ENCODE measurements around the gene PLIN5.
"Not testable (repeated sequence)": the region's sequence is repeated elsewhere in the genome, so short reads cannot be mapped to it uniquely, and the experiment has no call there.

Gene PLIN5

DNA sequence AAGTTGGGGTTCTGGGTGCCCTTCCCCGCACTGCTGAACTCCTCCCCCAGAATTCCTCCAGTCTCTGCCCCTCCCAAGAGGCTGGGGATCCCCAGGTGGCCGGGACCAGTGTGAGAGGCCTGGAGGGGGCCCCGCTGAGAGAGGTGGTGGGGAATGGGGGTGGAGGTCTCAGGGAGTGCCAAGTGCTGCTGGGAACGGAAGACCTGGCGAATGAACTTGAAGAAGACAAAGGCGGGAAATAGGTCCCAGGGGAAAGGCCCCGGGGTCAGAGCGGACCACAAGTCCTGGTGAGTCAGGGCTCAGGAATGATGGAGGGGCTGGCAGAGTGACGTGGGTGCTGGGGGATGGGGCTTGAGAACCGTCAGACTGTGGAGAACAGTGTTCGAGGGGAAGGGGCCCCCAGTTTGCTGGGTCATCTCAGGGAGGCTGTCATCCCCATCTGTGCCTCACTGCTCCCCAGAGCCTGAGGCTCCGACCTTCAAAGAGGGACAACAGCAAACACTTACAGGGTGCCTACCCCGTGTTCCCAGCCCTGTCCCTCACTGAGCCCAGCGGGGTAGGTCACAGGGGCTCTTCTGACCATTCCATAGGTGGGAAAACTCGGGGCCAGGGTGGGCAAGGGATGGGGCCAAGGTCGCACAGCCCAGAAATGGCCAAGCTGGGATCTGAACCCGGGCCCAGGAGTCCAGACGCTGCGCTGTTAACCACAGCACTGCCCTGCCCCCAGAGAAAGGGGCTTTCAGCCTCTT, 40.4 kb upstream of the PLIN5 start:
- Mint-ChIP-seq H3K27ac (no peak overlapping the region), H3K4me1 (ENCODE audit: low read depth) (no peaks in the 10 kb centered on the region), H3K9me3 (ENCODE audit: low read depth) (no peaks in the 10 kb centered on the region), H3K36me3 (no peaks in the 10 kb centered on the region), H3K4me3 (no peak overlapping the region), H3K27me3 (peaks cover 21% of the 10 kb centered on the region)

DNA sequence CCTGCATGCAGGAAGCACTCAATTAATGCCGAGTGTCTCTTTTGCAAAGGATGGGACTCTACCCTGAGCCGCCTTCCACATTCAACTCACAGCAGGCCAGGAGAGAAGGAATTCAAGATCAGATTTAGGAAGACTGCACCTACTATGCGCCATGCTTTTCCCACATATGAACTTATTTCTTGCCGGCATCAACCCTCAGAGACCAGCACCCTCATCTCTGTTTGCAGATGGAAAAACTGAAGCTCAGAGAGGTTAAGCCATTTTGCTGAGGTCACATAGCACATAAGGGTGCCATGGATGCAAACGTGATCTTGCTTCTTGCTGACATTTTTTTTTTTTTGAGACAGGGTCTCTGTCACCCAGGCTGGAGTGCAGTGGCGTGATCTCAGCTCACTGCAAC, 38.7 kb upstream of the PLIN5 start:
- no peaks in the 10 kb centered on the region for H3K9me3 Mint-ChIP-seq (ENCODE audit: low read depth)
- H3K27ac Mint-ChIP-seq, result no peak overlapping the region
- H3K36me3 Mint-ChIP-seq, result no peaks in the 10 kb centered on the region
- H3K4me1 Mint-ChIP-seq (ENCODE audit: low read depth), result no peaks in the 10 kb centered on the region
- H3K27me3 Mint-ChIP-seq, result peaks cover 14% of the 10 kb centered on the region
- H3K4me3 Mint-ChIP-seq, result no peak overlapping the region

DNA sequence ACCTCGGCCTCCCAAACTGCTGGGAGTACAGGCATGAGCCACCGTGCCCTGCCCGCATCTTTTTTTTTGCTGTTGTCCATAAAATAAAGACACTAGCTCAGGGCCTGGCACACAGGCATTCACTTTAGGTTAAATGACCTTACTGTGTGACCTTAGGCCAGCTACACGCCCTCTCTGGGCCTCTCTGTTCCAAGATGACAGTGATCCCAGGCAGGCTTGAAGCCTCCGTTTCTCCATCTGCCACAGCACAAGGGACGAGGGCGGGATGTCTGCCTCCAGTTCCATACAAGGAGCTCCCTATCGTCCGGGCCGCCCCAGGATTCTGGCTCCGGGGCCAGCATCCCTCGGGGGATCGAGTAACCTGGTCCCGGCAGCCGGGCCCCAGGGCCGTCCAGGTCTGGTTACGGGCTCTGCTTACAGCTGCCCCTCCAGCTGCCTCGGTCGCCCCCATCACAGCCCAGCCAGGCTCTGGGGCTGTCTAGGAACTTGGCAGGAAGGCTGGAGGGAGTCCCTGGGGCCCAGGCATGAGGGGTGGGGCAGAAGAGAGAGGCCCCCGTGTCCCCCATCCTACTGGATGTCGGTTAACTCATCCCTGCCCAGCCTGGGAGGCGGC, 36.4 kb upstream of the PLIN5 start:
- no peaks in the 10 kb centered on the region for H3K36me3 Mint-ChIP-seq
- no peaks in the 10 kb centered on the region for H3K9me3 Mint-ChIP-seq (ENCODE audit: low read depth)
- no peaks in the 10 kb centered on the region for H3K4me1 Mint-ChIP-seq (ENCODE audit: low read depth)
- H3K27me3 Mint-ChIP-seq, result peaks cover 6% of the 10 kb centered on the region
- no peak overlapping the region for H3K4me3 Mint-ChIP-seq
- no peak overlapping the region for H3K27ac Mint-ChIP-seq

DNA sequence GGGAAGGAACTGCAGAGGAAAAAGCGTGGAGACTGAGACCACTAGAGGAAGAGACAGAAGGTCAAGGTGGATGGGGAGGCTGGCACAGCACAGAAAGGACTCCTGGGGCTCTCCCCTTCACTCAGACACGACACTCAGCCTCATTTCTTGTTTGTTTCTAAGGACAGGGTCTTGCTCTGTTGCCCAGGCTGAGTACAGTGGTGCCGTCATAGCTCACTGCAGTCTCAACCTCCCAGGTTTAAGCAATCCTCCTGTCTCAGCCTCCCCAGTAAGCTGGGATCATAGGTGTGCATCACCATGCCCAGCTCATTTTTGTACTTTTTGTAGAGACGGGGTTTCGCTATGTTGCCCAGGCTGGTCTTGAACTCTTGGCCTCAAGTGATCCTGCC, 35.9 kb upstream of the PLIN5 start:
- no peaks in the 10 kb centered on the region for H3K9me3 Mint-ChIP-seq (ENCODE audit: low read depth)
- H3K27me3 Mint-ChIP-seq, result peaks cover under 1% of the 10 kb centered on the region
- H3K4me1 Mint-ChIP-seq (ENCODE audit: low read depth), result no peaks in the 10 kb centered on the region
- no peak overlapping the region for H3K4me3 Mint-ChIP-seq
- no peak overlapping the region for H3K27ac Mint-ChIP-seq
- H3K36me3 Mint-ChIP-seq, result no peaks in the 10 kb centered on the region

DNA sequence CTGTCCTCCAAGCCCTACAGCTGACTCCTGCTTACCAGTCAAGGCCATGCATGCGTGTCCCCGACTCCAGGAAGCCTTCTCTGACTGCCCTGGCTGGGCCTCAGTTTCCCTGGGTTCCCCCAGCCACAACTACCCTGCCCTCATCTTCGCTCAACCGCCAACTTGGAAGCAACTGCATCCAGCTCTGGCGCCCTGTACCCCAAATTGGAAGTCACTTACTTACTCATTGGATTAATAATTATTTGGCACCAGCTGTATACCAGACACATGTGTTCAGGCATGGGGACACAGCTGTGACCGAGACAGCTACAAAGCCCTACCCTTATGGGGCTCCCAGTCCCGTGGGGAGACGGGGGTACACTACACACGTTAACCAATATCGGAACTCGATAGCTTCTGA, 35.4 kb upstream of the PLIN5 start:
- Mint-ChIP-seq H3K4me1 (ENCODE audit: low read depth) (no peaks in the 10 kb centered on the region), H3K9me3 (ENCODE audit: low read depth) (no peaks in the 10 kb centered on the region), H3K36me3 (no peaks in the 10 kb centered on the region), H3K27me3 (no peaks in the 10 kb centered on the region), H3K4me3 (no peak overlapping the region), H3K27ac (no peak overlapping the region)

DNA sequence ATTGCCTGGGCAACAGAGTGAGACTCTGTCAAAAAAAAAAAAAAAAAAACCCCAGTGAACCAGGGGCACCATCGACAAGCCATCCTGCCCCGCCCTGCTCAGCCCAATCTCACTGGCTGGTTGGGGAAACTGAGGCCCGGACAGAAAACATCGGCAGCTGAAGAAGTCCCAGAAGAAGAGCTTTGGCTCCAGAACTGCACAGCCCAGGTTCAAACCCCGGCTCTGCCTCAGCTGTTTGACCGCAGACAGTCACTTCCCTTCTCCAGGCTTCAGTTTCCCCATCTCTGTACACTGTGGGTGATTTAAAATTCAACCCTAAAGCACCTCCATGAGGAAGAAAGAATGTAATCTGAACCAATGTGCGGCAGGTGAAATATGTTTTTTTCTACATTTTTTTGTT, 33.9 kb upstream of the PLIN5 start:
- H3K36me3 Mint-ChIP-seq, result no peaks in the 10 kb centered on the region
- H3K4me1 Mint-ChIP-seq (ENCODE audit: low read depth), result no peaks in the 10 kb centered on the region
- H3K27ac Mint-ChIP-seq, result no peak overlapping the region
- no peaks in the 10 kb centered on the region for H3K27me3 Mint-ChIP-seq
- H3K9me3 Mint-ChIP-seq (ENCODE audit: low read depth), result no peaks in the 10 kb centered on the region
- no peak overlapping the region for H3K4me3 Mint-ChIP-seq

DNA sequence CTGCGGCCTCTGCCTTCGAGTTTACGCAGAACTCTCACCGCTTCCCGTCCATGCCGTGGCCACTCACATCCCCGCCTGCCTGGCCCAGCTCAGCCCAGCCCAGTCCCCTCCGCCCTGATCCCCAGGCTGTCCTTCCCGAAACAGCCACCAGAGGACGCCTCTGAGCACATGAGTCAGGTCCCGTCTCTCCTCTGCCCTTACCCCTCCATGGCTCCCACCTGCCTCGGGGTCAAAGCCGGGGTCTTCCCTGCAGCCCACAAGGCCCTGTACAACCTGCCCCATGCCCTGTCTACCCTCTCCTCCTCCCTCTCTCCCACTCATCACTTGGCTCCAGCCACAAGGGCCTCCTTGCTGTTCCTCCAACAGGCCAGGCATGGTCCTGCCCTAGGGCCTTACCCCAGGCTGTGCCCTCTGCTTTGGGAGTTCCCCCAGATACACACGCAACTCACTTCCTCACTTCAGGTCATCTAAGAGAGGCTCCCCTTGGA, 32.6 kb upstream of the PLIN5 start:
- Mint-ChIP-seq H3K9me3 (ENCODE audit: low read depth) (no peaks in the 10 kb centered on the region), H3K27ac (no peak overlapping the region), H3K27me3 (no peaks in the 10 kb centered on the region), H3K4me3 (no peak overlapping the region), H3K4me1 (ENCODE audit: low read depth) (no peaks in the 10 kb centered on the region), H3K36me3 (no peaks in the 10 kb centered on the region)

DNA sequence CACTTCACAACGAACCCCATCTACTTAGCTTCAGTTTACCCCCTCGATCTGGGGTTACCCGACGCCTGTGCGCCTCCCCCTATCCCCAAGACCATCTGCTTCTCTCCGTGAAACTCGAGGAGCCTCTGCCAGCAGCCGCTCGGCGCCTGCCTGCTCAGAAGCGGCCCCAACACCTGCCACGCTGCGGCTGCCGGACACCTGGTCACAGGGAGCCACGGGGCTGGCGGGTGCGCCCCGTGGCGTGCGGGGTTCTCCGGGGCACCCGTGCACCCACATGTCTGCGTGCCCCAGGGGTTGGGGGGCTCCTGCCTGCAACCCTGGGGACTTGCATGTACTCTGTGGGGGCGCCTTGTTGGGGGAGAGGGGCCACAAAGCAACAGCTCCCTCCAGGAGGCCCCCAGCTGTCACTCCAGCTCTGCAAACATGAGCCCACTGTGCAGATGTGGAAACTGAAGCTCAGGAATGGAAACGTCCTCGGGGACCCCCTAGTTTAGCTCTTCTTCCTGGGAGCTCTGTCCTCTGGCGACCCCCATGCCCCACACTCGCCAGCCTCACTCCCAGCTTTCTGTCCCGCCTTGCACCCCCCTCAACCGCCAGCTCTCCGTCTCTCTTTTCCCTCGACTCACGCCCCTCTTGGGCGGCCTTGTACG, 31.5 kb upstream of the PLIN5 start:
- Mint-ChIP-seq H3K27ac (no peak overlapping the region), H3K9me3 (ENCODE audit: low read depth) (no peaks in the 10 kb centered on the region), H3K4me1 (ENCODE audit: low read depth) (no peaks in the 10 kb centered on the region), H3K27me3 (no peaks in the 10 kb centered on the region), H3K36me3 (no peaks in the 10 kb centered on the region), H3K4me3 (no peak overlapping the region)

DNA sequence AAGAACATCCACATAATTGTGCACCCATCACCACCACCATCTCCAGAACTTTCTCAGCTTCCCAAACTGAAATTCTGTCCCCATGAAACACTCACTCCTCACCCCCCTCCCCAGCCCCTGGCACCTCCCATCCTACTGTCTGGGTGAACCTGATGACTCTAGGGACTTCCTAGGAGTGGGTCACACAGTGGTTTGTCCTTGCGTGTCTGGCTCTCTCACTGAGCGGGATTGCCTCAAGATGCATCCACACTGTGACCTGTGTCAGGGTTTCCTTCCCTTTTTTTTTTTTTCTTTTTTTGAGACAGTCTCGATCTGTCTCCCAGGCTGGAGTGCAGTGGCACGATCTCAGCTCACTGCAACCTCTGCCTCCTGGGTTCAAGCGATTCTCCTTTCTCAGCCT, 28.5 kb upstream of the PLIN5 start:
- H3K9me3 Mint-ChIP-seq (ENCODE audit: low read depth); H3K27me3 Mint-ChIP-seq; H3K27ac Mint-ChIP-seq; H3K4me3 Mint-ChIP-seq; H3K36me3 Mint-ChIP-seq; H3K4me1 Mint-ChIP-seq (ENCODE audit: low read depth): not testable (repeated sequence)

DNA sequence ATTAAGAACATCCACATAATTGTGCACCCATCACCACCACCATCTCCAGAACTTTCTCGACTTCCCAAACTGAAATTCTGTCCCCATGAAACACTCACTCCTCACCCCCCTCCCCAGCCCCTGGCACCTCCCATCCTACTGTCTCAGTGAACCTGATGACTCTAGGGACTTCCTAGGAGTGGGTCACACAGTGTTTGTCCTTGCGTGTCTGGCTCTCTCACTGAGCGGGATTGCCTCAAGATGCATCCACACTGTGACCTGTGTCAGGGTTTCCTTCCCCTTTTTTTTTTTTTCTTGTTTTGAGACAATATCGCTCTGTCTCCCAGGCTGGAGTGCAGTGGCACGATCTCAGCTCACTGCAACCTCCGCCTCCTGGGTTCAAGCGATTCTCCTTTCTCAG, 27.1 kb upstream of the PLIN5 start:
- H3K4me3 Mint-ChIP-seq; H3K9me3 Mint-ChIP-seq (ENCODE audit: low read depth); H3K4me1 Mint-ChIP-seq (ENCODE audit: low read depth); H3K36me3 Mint-ChIP-seq; H3K27ac Mint-ChIP-seq; H3K27me3 Mint-ChIP-seq: not testable (repeated sequence)

DNA sequence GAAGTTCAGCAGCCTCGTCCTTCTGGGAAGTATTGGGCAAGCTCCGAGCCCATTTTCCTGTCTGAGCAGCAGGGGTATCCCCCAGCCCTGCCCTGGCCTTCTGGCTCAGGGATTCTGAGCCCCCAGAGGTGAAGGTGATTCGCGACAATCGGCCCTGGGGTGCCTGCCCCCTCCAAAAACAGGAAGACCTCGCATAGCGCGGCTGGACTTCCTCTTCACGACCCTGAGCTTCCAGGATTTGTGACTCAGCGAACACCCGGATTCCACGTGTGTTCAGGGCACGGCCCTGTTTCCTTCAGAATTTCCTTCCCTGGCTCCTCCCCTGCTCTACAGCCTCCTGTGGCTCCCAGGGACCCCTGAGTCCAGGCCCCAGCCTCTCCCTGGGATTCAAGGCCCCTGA, 24.5 kb upstream of the PLIN5 start, which contains the start of gene SEMA6B:
SEMA6B (minus strand) TSS at position 116 of the 400 bp plus-strand sequence. CDS start 1,227 bp downstream, outside the sequence.
- Mint-ChIP-seq H3K9me3 (ENCODE audit: low read depth) (no peaks in the 10 kb centered on the region), H3K4me3 (no peak within 1 kb of the TSS), H3K27me3 (no peaks in the 10 kb centered on the region), H3K4me1 (ENCODE audit: low read depth) (no peaks in the 10 kb centered on the region), H3K27ac (no peak within 1 kb of the TSS), H3K36me3 (no peaks in the 10 kb centered on the region)

DNA sequence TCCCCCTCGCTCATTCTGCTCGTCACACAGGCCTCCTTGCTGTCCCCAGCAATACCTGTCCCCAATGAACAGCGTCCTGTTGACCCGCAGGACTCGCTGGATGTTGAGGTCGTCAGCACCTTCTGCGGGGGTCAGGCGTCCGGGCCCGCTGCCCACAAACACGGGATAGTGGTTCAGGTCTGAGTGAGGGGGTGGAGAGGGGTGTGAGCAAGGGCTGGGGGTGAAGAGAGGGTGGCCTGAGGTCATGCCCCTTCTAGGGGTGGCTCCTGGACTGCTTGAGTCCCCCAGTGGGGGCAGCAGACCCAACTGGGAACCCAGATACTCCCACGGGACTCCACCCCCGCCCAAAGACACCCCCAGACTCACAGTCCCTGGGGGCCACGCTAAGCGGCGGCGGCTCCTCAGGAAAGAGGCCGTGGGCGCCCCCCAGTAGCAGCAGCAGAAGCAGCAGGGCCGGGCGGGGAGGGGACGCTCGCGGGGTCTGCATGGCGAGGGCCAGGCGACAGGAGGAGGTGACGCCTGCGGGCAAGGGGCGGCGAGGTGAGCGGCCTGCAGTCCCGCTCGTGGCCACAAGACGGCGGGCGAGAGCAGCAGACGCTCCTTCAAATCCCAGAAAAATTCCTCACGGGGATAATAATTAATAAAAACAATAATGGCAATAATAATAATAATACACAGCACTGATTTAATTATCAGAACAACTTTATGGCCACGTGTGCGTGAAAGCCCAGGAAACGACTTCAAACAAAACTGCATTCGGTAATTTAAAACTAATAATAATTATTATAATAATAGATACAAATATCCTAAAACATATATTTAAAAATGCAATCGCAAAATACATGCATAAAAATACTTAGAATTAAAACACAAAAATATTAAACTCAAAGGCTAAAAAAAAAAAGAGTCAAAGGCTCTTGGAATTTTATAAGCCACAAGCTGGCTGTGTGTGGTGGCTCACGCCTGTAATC, 23.2 kb upstream of the PLIN5 start:
- no peak overlapping the region for H3K27ac Mint-ChIP-seq
- H3K4me1 Mint-ChIP-seq (ENCODE audit: low read depth), result no peaks in the 10 kb centered on the region
- no peaks in the 10 kb centered on the region for H3K9me3 Mint-ChIP-seq (ENCODE audit: low read depth)
- no peaks in the 10 kb centered on the region for H3K36me3 Mint-ChIP-seq
- H3K4me3 Mint-ChIP-seq, result no peak overlapping the region
- H3K27me3 Mint-ChIP-seq, result no peaks in the 10 kb centered on the region

DNA sequence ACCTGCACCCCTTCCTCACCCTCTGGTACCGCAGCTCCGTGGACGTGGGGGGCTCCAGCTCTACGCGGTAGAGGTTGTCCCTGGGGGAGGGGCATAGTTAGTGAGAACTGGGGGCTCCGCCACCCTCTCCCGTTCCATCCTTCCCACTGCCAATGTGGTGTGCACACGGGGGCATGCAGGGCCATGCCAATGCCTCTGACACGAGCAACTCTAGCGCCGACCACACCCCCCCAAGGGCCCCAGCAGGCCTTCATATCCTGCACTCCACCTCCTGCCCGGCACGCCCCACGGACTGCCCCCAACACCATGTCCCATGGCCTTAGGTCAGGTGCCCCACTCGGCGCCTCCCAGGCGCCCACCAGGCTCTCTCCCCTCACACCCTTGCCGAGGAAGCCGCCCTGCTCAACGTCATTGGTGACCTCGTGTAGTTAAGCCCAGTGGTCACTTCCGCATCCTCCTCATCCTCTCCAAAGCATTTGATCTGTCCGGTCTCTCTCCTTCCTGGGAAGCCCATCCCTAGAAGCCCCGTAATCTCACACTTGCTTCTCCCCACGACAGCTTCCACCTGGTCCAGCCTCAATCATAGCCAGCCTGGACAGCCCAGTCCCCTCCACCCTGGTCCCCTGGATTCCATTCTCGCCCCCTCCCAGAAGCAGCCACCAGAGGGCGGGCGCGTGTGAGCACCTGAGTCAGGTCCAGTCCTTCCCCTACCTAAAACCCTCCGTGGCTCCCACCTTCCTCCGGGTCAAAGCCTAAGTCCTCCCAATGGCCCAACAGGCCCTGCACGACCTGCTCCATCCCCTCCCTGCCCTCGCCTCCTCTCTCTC, 22.3 kb upstream of the PLIN5 start:
- Mint-ChIP-seq H3K9me3 (ENCODE audit: low read depth) (no peaks in the 10 kb centered on the region), H3K4me1 (ENCODE audit: low read depth) (no peaks in the 10 kb centered on the region), H3K27me3 (no peaks in the 10 kb centered on the region), H3K27ac (no peak overlapping the region), H3K36me3 (no peaks in the 10 kb centered on the region), H3K4me3 (no peak overlapping the region)

DNA sequence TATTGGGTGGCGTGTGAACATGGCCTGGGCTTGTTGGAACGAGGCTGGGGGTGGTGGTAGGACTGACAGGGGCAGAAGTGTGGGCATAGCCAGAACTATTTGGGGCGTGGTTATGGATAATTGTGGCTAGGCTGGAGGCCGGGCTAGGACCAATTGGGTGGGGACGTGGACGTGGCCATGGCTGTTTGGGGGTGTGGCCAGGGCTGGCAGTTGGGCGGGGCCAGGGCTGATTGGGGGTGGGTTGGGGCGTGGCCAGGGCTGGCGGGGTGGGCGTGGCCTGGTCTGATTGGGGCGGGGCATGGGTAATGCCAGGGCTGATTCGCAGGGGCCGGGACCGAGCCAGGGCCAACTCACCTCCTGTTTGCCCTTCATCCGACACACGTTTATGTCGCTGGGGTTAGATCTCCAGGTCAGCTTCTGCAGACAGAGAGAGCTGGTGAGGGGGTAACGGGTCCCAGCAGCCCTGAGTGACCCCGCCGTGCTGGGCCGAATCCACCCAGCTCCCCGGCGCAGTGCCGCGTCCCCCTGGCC, 21.6 kb upstream of the PLIN5 start:
- no peak overlapping the region for H3K27ac Mint-ChIP-seq
- no peaks in the 10 kb centered on the region for H3K4me1 Mint-ChIP-seq (ENCODE audit: low read depth)
- peaks cover 2% of the 10 kb centered on the region for H3K27me3 Mint-ChIP-seq
- no peaks in the 10 kb centered on the region for H3K36me3 Mint-ChIP-seq
- H3K9me3 Mint-ChIP-seq (ENCODE audit: low read depth), result no peaks in the 10 kb centered on the region
- H3K4me3 Mint-ChIP-seq, result no peak overlapping the region

All from activated naive CD8-positive, alpha-beta T cell (primary cell).